Activated CD4-positive, alpha-beta T cell treated with anti-CD3 and anti-CD28 coated beads for 36 hours (primary cell): ENCODE measurements around the gene FAT3. TPM values are rescaled to one million over a fixed set of nuclear protein-coding genes. Genes with fewer than 3 reads are reported as not detected.

Experiments
- ATAC-seq: fragments of 200-7000 bp; cut with Tn5 transposase; one replicate; pipeline ENCODE4 v1.10.0; 2021; ENCODE audit warnings: mild to moderate bottlenecking, moderate library complexity
- CTCF ChIA-PET: fragments of 350-600 bp; sonication (Branson Sonifier 250); formaldehyde crosslinking; loops from one replicate; lab custom pipeline; 2021; ENCODE audit warnings: antibody characterized with exemption; lab: Charles Lee
- POLR2A ChIA-PET: fragments of 350-600 bp; sonication (Branson Sonifier 250); formaldehyde crosslinking; loops from one replicate; lab custom pipeline; 2021; ENCODE audit warnings: antibody characterized with exemption, inconsistent platforms; lab: Charles Lee
- DNase-seq: peaks from one replicate; pipeline ENCODE4 v3.0.0-alpha.2; 2020
- H3K27ac Mint-ChIP-seq: one replicate; pipeline ENCODE4 v1.8.0; 2021; ENCODE audit warnings: mixed read lengths
- H3K27me3 Mint-ChIP-seq: one replicate; pipeline ENCODE4 v1.8.0; 2021; ENCODE audit warnings: mixed read lengths
- H3K36me3 Mint-ChIP-seq: one replicate; pipeline ENCODE4 v1.8.0; 2021; ENCODE audit warnings: low read depth, mixed read lengths
- H3K4me1 Mint-ChIP-seq: one replicate; pipeline ENCODE4 v1.8.0; 2021; ENCODE audit warnings: mixed read lengths
- H3K4me3 Mint-ChIP-seq: one replicate; pipeline ENCODE4 v1.8.0; 2021; ENCODE audit warnings: mild to moderate bottlenecking, moderate library complexity, mixed read lengths
- H3K9me3 Mint-ChIP-seq: one replicate; pipeline ENCODE4 v1.8.0; 2021; ENCODE audit warnings: low read depth, mixed read lengths
- intact Hi-C, 2 experiments: fragments of 100-400 bp; cut with DNase I in 1 of 2; cut with micrococcal nuclease in 1 of 2; formaldehyde crosslinking; loops; one replicate each; pipeline versions ENCODE4 v1.14.2 to v1.15.1; 2022 to 2024; cut with DNase I, micrococcal nuclease
- total RNA-seq, 2 experiments: library from RNA; stranded (reverse); gene quantifications; one replicate each; pipeline ENCODE4 v1.2.3, GENCODE V29; 2021

The FAT3 gene
- total RNA-seq, 2 experiments from 2014 or later = not detected

DNA sequence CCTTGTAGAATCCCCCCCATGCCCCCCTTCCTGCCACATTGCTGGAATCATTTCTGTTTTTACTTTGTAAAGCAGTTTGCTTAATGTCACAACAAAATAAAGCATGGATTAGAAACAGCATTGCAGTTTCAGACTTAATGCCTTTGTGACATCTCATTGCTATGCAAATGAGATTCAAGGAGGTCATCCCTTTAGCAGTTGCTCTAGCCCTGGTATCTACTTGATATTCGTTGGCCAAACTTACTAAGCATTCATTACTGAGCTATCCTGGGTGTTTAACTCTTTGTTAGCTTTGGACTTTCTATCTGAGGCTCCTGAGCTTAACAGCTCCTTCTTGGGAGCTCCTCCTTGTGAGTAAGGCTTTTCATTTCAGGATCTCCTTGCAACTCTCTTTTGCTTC is 16.3 kb downstream of the FAT3 start:
- no peaks in the 10 kb centered on the region for H3K27me3 Mint-ChIP-seq
- H3K4me1 Mint-ChIP-seq = no peaks in the 10 kb centered on the region
- intact Hi-C loops = no loop called here
- no peaks in the 10 kb centered on the region for H3K9me3 Mint-ChIP-seq
- H3K4me3 Mint-ChIP-seq = no peak overlapping the region
- CTCF ChIA-PET = no interaction called here
- POLR2A ChIA-PET = no interaction called here
- ATAC-seq (no peak), DNase-seq (no peak)
- H3K36me3 Mint-ChIP-seq = no peaks in the 10 kb centered on the region
- no peak overlapping the region for H3K27ac Mint-ChIP-seq

DNA sequence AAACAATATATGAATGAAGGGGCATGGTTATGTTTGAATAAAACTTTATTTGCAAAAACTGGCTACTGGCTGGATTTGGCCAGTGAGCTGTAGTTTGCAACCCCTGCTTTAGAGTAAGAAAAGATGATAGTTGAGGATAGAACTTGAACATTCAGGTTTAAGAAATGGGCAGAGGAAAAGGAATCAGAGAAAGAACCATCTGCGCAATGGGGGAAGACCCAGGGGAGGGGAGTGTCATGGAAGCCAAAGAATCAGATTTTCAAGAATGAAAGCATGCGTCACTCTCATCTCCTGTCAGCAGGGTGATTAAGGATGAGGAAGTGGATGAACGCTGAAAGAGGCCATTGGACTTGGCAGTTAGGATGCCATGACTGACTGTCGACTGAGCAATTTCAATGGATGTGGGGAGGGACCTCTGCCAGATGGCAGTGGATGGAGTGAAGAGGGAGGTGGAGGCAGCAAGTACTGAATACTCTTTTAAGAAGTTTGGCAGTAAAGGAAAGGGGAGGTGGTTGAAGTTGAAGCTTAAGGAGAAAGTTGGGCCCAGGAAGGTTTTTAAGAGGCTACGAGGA is 21.2 kb downstream of the FAT3 start:
- POLR2A ChIA-PET = no interaction called here
- intact Hi-C loops = no loop called here
- no peak for DNase-seq
- CTCF ChIA-PET = no interaction called here
- no peaks in the 10 kb centered on the region for H3K4me1 Mint-ChIP-seq
- no peaks in the 10 kb centered on the region for H3K9me3 Mint-ChIP-seq
- H3K27ac Mint-ChIP-seq = no peak overlapping the region
- H3K27me3 Mint-ChIP-seq = no peaks in the 10 kb centered on the region
- H3K4me3 Mint-ChIP-seq = no peak overlapping the region
- ATAC-seq = no peak
- no peaks in the 10 kb centered on the region for H3K36me3 Mint-ChIP-seq

DNA sequence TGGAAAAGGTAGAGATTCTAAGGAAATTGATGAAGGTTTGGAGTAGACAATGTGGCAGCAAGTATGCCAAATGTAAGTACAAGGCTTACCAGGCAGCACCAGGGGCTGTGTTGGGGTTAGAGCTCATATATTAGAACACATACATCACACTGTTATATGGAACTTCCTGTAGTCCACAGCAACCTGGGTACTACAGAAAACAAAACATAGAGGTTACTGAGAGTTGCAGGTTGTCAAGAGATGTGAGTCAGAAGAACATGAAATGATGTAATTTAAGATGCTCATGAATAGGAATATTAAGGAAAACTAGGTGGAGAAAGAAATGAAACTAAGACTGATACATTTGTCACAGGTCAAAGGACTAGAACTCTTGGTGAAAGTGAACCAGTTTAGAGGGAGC is 22.0 kb downstream of the FAT3 start:
- H3K9me3 Mint-ChIP-seq = no peaks in the 10 kb centered on the region
- DNase-seq (no peak), ATAC-seq (no peak)
- no peak overlapping the region for H3K4me3 Mint-ChIP-seq
- H3K36me3 Mint-ChIP-seq = no peaks in the 10 kb centered on the region
- no peak overlapping the region for H3K27ac Mint-ChIP-seq
- CTCF ChIA-PET = no interaction called here
- H3K4me1 Mint-ChIP-seq = no peaks in the 10 kb centered on the region
- POLR2A ChIA-PET = no interaction called here
- no peaks in the 10 kb centered on the region for H3K27me3 Mint-ChIP-seq
- intact Hi-C loops = no loop called here

DNA sequence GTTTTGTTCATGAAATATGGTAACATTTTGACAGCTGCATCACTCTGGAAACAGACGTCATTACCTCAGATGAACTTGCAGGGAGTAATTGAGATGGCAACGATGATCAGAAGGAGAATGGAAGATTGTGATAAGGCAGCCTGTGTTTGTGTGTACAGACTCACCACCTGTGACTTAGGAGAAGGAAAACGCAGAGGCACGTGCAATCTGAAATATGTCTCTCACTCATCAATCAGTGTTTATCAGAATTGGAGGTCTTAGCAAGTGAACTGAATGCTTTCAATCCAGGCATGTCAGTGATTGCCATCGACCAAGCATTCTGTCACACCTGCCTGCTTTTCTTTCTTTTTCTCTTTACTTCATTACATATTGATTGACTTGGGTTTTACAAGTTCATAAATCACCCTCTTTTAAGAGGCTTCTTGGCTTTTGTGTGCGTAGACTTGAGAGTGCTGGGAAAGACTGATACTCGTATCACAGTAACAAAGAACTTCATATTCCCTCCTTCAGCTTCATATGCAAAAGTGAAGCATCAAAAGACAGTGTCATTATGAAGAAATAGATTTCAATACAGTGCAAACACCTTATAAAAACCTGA is 24.6 kb downstream of the FAT3 start:
- H3K9me3 Mint-ChIP-seq = no peaks in the 10 kb centered on the region
- no peaks in the 10 kb centered on the region for H3K4me1 Mint-ChIP-seq
- H3K27ac Mint-ChIP-seq = no peak overlapping the region
- intact Hi-C loops = no loop called here
- H3K36me3 Mint-ChIP-seq = no peaks in the 10 kb centered on the region
- ChIA-PET POLR2A (no interaction called here), CTCF (no interaction called here)
- ATAC-seq = no peak
- no peak overlapping the region for H3K4me3 Mint-ChIP-seq
- H3K27me3 Mint-ChIP-seq = no peaks in the 10 kb centered on the region
- no peak for DNase-seq

DNA sequence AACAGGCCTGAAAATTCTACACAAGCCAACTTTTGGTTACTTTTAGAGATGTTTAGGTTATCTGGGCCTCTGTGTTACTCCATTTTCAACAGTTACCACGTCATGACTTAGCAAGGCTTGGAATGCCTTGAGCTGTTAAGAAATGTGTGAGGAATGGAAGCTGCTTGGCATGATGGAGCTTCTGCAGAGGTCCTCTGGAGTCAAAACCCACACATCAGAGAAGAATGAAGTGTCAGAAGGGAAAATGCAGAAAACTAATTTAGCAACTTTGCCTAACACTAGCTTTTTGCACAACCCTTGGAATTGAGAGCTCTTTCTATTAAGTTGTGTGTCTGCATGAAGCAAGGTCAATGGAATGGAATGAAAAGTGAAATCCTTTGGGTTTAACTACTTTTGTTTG is 27.4 kb downstream of the FAT3 start:
- H3K4me3 Mint-ChIP-seq = no peak overlapping the region
- no peaks in the 10 kb centered on the region for H3K27me3 Mint-ChIP-seq
- POLR2A ChIA-PET = no interaction called here
- ATAC-seq (no peak), DNase-seq (no peak)
- no peaks in the 10 kb centered on the region for H3K4me1 Mint-ChIP-seq
- H3K9me3 Mint-ChIP-seq = no peaks in the 10 kb centered on the region
- H3K36me3 Mint-ChIP-seq = no peaks in the 10 kb centered on the region
- H3K27ac Mint-ChIP-seq = no peak overlapping the region
- CTCF ChIA-PET = no interaction called here
- intact Hi-C loops = no loop called here

DNA sequence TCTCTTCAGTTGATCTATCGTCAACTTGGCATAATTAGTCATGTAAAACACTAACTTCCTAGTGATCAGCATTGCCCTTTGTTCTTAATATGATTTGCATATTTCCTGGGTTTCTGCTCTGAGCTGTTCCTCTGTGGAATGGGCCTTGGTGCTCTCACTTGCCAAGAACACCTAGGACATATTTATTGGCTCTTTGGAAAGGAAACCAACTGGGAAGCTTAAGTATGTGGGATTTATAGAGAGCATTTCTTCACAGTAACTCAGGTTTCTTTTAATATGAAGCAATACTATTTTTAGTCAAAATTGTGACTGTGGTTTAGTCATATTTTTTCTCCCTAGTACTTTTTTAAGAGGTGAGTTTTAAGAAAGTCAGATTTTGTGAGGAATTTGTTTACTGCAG is 28.8 kb downstream of the FAT3 start:
- DNase-seq = no peak
- H3K4me1 Mint-ChIP-seq = no peaks in the 10 kb centered on the region
- H3K27me3 Mint-ChIP-seq = peaks cover 4% of the 10 kb centered on the region
- no peaks in the 10 kb centered on the region for H3K36me3 Mint-ChIP-seq
- H3K9me3 Mint-ChIP-seq = peaks cover 3% of the 10 kb centered on the region
- CTCF ChIA-PET = no interaction called here
- H3K4me3 Mint-ChIP-seq = no peak overlapping the region
- intact Hi-C loops = no loop called here
- no peak for ATAC-seq
- H3K27ac Mint-ChIP-seq = no peak overlapping the region
- POLR2A ChIA-PET = no interaction called here

DNA sequence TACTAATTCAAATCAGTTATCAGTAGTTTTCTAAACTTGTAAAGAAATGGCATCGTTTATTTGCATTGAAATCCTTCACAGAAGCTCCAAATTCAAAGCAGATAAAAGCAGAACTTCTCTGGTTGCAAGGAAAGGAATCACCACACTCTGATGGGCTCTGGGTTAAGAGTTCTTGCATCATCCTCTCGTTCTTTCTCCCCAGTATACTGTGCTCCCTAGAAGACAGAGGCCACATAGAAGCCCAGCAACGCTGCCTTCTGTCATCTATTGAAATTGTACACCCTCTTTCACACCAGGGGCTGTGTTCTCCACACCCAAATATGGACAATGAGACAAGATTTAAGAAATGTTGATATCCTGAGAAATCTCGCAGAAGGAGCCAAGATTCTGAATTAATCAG is 29.3 kb downstream of the FAT3 start:
- Mint-ChIP-seq H3K4me3 (no peak overlapping the region), H3K9me3 (peaks cover 7% of the 10 kb centered on the region), H3K36me3 (no peaks in the 10 kb centered on the region), H3K27me3 (peaks cover 8% of the 10 kb centered on the region), H3K27ac (no peak overlapping the region), H3K4me1 (no peaks in the 10 kb centered on the region)
- intact Hi-C loops = no loop called here
- ChIA-PET CTCF (no interaction called here), POLR2A (no interaction called here)
- ATAC-seq = no peak
- DNase-seq = no peak

DNA sequence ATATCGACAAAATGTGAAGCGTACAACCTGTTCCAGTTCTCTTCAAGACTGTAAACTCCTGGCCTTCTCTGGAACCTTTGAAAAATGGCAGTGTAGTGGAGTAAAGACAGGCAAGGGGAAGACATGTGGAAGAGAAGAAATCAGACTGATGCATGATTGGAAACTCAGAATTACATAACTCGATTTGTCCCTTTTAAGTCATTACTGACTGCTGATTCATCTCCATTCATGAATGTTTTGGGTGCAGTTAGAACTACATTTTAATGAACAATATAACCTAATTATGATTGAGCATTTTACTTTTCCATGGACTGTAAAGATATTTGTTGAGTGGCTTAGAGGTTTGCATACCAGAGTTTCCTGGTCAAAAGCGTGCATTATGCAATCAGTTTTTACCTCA is 32.9 kb downstream of the FAT3 start:
- H3K27me3 Mint-ChIP-seq = peaks cover 8% of the 10 kb centered on the region
- DNase-seq (no peak), ATAC-seq (no peak)
- ChIA-PET POLR2A (no interaction called here), CTCF (no interaction called here)
- no peaks in the 10 kb centered on the region for H3K4me1 Mint-ChIP-seq
- peaks cover 7% of the 10 kb centered on the region for H3K9me3 Mint-ChIP-seq
- no peak overlapping the region for H3K4me3 Mint-ChIP-seq
- H3K36me3 Mint-ChIP-seq = no peaks in the 10 kb centered on the region
- H3K27ac Mint-ChIP-seq = no peak overlapping the region
- intact Hi-C loops = no loop called here

DNA sequence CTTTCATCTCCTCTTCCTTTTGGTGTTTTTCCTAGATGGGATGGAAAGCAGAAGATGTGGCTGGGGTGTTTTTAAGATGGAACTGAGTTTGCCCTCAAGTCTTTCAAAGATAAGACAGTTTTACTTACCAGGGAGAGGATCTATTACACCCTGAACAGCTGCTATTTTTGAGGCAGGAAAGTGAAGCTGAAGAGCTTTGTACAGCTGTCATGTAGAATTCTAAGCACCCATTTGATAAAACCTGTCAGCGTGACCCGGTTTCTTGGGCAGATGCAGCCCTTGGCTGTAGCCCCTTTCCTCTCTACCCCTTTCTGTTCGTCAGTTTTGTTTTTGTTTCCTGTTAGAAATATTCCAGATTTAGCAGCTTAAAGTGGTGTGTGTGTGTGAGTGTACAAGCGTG is 35.2 kb downstream of the FAT3 start:
- ATAC-seq = no peak
- POLR2A ChIA-PET = no interaction called here
- Mint-ChIP-seq H3K9me3 (peaks cover 7% of the 10 kb centered on the region), H3K4me1 (no peaks in the 10 kb centered on the region), H3K36me3 (no peaks in the 10 kb centered on the region), H3K4me3 (no peak overlapping the region), H3K27ac (no peak overlapping the region), H3K27me3 (peaks cover 8% of the 10 kb centered on the region)
- no peak for DNase-seq
- CTCF ChIA-PET = no interaction called here
- intact Hi-C loops = no loop called here

DNA sequence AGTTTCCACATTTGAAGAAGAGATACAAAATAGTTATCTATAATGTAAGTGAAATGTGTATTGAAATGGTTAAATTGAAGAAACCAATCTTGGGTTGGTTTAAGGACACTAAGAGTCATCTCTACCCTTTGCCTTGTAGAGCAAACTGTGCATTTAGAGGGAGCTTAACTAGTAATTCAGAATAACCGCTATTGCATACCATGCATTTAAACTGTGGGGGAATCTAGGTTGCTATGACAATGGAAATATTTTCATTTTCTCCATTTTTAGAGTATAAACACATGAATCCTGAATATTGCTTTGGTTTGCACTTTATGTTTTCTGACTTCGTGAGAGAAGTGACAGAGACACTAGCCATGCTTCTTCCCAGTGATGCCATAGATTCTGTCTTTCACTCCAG is 39.7 kb downstream of the FAT3 start:
- Mint-ChIP-seq H3K27me3 (no peaks in the 10 kb centered on the region), H3K36me3 (no peaks in the 10 kb centered on the region), H3K9me3 (no peaks in the 10 kb centered on the region), H3K27ac (no peak overlapping the region), H3K4me1 (no peaks in the 10 kb centered on the region), H3K4me3 (no peak overlapping the region)
- intact Hi-C loops = no loop called here
- ChIA-PET CTCF (interaction anchor here (0.7 kb wide), 1 partner anchor 926 kb away, joined by 3 read pairs; no protein-coding TSS in a partner anchor), POLR2A (no interaction called here)
- ATAC-seq (no peak), DNase-seq (no peak)

DNA sequence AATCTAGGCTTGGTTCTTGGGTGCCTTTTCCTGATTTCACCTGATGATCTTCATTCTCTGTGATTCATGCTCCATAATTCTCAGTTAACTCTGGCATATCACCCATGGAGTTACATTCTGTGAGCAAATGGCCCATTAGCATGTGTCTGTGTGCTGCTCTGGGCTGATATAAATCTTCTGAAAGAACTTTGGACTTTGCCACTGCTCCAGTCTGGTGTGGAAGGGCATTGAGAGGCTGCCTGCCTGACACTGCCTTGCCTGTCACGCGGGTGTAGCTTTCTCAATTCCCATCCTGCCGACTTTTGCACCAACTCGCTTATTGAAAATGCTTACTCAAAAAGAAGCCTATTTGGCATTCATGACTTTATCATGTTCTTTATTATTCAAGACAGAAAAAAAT is 42.2 kb downstream of the FAT3 start:
- DNase-seq = no peak
- no peak for ATAC-seq
- Mint-ChIP-seq H3K27ac (no peak overlapping the region), H3K4me3 (no peak overlapping the region), H3K36me3 (no peaks in the 10 kb centered on the region), H3K9me3 (no peaks in the 10 kb centered on the region), H3K27me3 (no peaks in the 10 kb centered on the region), H3K4me1 (no peaks in the 10 kb centered on the region)
- POLR2A ChIA-PET = no interaction called here
- intact Hi-C loops = no loop called here
- CTCF ChIA-PET = no interaction called here

DNA sequence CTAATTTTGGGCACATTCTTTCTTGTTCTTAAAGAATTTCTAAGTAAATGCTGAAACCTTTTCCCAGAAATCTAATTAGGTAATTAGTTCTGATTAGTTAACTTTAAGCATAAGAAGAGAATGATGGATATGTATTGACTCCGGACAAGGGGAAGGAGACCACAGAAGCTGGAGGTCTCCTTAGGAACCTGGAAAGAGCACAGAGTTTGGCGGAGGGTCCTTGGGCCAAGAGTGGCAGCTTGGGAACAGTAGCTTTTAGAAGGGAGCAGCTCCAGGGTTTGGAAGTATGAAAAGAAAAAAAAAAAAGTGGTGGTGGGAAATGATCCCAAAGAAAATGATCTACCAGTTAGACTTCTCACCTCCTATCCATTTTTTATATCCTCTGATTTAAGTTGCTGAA is 42.7 kb downstream of the FAT3 start:
- intact Hi-C loops = no loop called here
- H3K4me3 Mint-ChIP-seq = no peak overlapping the region

More for the DNA sequence above, 42.7 kb downstream of the FAT3 start:
- H3K4me1 Mint-ChIP-seq = no peaks in the 10 kb centered on the region
- no peaks in the 10 kb centered on the region for H3K9me3 Mint-ChIP-seq
- ChIA-PET POLR2A (no interaction called here), CTCF (no interaction called here)
- ATAC-seq (no peak), DNase-seq (no peak)
- H3K36me3 Mint-ChIP-seq = no peaks in the 10 kb centered on the region
- no peaks in the 10 kb centered on the region for H3K27me3 Mint-ChIP-seq
- H3K27ac Mint-ChIP-seq = no peak overlapping the region
